ENCODE data around the gene MRPS18C. TPM values are rescaled to one million over a fixed set of nuclear protein-coding genes. Genes with fewer than 3 reads are reported as not detected.

MRPS18C gene
- total and polyA plus RNA-seq, 11 donors = 27.8 to 78.0 (median 54.2) TPM

DNA sequence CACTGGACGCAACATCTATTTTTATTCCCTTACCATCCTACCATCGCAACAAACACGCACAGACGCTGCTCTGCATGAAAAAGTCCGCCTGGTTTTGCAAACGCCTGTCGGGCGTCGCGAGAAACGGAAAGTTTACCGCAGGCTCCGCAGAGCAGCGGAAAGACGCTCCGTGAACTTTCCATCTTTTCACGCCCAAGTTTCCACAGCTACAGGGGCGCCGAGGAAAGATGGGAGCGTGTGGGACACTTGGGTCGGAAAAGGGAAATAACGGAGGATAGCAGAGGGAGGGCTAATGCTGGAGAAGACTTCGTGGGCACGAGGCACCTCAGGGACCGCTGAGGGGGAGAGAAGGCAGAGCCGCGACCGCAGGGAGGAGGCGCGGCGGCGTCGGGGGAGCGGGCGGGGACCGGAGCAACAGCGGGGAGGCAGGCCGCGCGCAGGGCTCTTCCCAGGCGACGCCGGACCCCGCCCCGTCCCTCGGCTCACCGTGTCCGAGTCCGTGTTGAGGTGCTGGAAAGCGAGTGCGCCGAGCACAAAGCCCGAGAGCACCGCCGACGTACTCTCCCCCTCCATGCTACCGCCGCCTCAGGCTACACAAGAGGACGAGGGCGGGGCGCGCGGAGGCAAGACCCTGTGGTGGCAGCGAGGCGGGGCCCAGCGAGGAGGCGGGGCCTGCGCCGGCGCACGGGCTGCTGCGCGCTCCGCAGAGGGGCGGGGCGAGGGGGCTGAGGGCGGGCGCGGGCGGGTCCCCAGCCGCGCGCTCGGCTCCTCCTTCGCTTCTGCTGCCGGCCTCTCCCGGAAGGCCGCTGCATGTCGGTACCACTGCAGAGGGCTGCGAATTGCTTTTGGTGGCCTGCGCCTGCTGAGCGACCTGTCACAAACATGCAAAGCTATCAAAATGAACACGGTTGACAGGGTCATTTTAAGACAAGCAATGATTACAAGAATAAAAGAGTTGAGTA, 28.9 kb downstream of the MRPS18C start, which contains the start of gene ABRAXAS1:
TSS of gene ABRAXAS1 (minus strand) at position 601 of the 962 bp plus-strand sequence. CDS start at position 573, 28 bp downstream.
- intact Hi-C loops (cut with DNase I) = loop anchor here in 3 of 10 donors (1.0 to 2.0 kb wide), 4 partner anchors 28 to 50 kb away; partner anchors contain the start of genes MRPS18C (in 2 of the 3) and HELQ (in 1 of the 3)
- WGBS, 4 donors = 0 to 1% (median 0%) methylated on average over 52 to 93 of the region's 93 CpGs
- Histone ChIP-seq H3K4me1 (peaks cover 0 to 19% (median 7%) of the 10 kb centered on the region in 12 donors), H3K36me3 (peaks cover 0 to 18% (median 0%) of the 10 kb centered on the region in 9 donors), H3K4me3 (peak within 1 kb of the TSS; percentile 47 to 94 (median 86)), H3K9me3 (no peaks in the 10 kb centered on the region), H3K27me3 (no peaks in the 10 kb centered on the region), H3K27ac (peak within 1 kb of the TSS; percentile 76 to 96 (median 88))
- ATAC-seq (peak; percentile 95 to 100 (median 98)), DNase-seq (peak; percentile 94 to 96 (median 95))
- TF ChIP-seq CTCF (IDR thresholded peaks at IDR 0.05) (peak in 1 of 12 donors; percentile 13), POLR2A (IDR thresholded peaks at IDR 0.05) (peak; percentile 76 to 97)

GRCh38 chr4:83486457-83487129, 30.7 kb downstream of the MRPS18C start:
- Histone ChIP-seq H3K4me1 (peaks cover 0 to 19% (median 7%) of the 10 kb centered on the region in 12 donors), H3K27ac (no peak overlapping the region), H3K27me3 (no peaks in the 10 kb centered on the region), H3K9me3 (no peaks in the 10 kb centered on the region), H3K4me3 (no peak overlapping the region), H3K36me3 (peaks cover 0 to 1% (median 0%) of the 10 kb centered on the region in 9 donors)
- DNase-seq (no peak), ATAC-seq (no peak)
- no peak for TF ChIP-seq CTCF (IDR thresholded peaks at IDR 0.05)
- TF ChIP-seq POLR2A (IDR thresholded peaks at IDR 0.05) = no peak
- 81 to 88% (median 86%) methylated on average over 3 of the region's 3 CpGs for WGBS, 4 donors
- intact Hi-C loops (cut with DNase I) = no loop called here

- Histone ChIP-seq H3K4me3 (no peak overlapping the region), H3K4me1 (peaks cover 0 to 8% (median 5%) of the 10 kb centered on the region in 12 donors), H3K9me3 (no peaks in the 10 kb centered on the region), H3K36me3 (no peaks in the 10 kb centered on the region), H3K27me3 (no peaks in the 10 kb centered on the region), H3K27ac (no peak overlapping the region)
- DNase-seq (no peak), ATAC-seq (no peak)
- WGBS, 4 donors = 16 to 28% (median 25%) methylated on average over 1 of the region's 1 CpG
- intact Hi-C loops (cut with DNase I) = loop anchor here in 1 of 10 donors (5.0 kb wide), 1 partner anchor 152 kb away; no protein-coding TSS in a partner anchor
- TF ChIP-seq POLR2A (IDR thresholded peaks at IDR 0.05) (no peak), CTCF (IDR thresholded peaks at IDR 0.05) (no peak)
Observed at GRCh38 chr4:83489711-83490326, 34.0 kb downstream of the MRPS18C start.

All from heart left ventricle (tissue), 16 donors.